A673 (cell line): ENCODE results near the gene RAB36. TPM values are rescaled to one million over a fixed set of nuclear protein-coding genes. Genes with fewer than 3 reads are reported as not detected.

ENCODE experiments used
- BruUV-seq: library from RNA; stranded (reverse); fragments of 400-500 nt; replicated peaks from 2 replicates; lab custom pipeline; 2021; lab: Mats Ljungman, UMichigan
- CTCF ChIA-PET: fragments of 300-600 bp; sonication (Branson Sonifier 250); formaldehyde crosslinking; loops from one replicate; lab custom pipeline; 2022; ENCODE audit warnings: antibody characterized with exemption; lab: Charles Lee
- POLR2A ChIA-PET: fragments of 300-600 bp; sonication (Branson Sonifier 250); formaldehyde crosslinking; loops from one replicate; lab custom pipeline; 2022; ENCODE audit warnings: antibody characterized with exemption; ENCODE audit not compliant: low non-redundant PET; lab: Charles Lee
- DNase-seq: peaks from one replicate; pipeline ENCODE4 v3.0.0-alpha.2; 2015; ENCODE audit warnings: low spot score
- H3K27ac ChIP-seq: fragments of 200-600 bp; sonication (generic); 2 replicates; pipeline ENCODE4 v1.5.1; 2016; ENCODE audit warnings: mixed run types, low read depth, mild to moderate bottlenecking, mixed read lengths, antibody characterized with exemption, low read length; ENCODE audit not compliant: poor library complexity, severe bottlenecking
- H3K27me3 ChIP-seq: fragments of 200-600 bp; sonication (generic); replicated peaks from 2 replicates; pipeline ENCODE4 v1.6.1; 2017; ENCODE audit warnings: mixed run types, low read depth, mild to moderate bottlenecking, mixed read lengths, antibody characterized with exemption, low read length; ENCODE audit not compliant: insufficient read depth, poor library complexity
- H3K36me3 ChIP-seq: fragments of 200-600 bp; sonication (generic); 2 replicates; pipeline ENCODE4 v1.6.1; 2016; ENCODE audit warnings: mixed run types, mild to moderate bottlenecking, mixed read lengths, antibody characterized with exemption, low read length; ENCODE audit not compliant: insufficient read depth, poor library complexity, severe bottlenecking
- H3K4me1 ChIP-seq: fragments of 200-600 bp; sonication (generic); 2 replicates; pipeline ENCODE4 v1.6.1; 2017; ENCODE audit warnings: mixed run types, mild to moderate bottlenecking, mixed read lengths, antibody characterized with exemption, low read length; ENCODE audit not compliant: insufficient read depth, poor library complexity, severe bottlenecking
- H3K4me3 ChIP-seq: fragments of 200-600 bp; sonication (generic); 2 replicates; pipeline ENCODE4 v1.5.1; 2016; ENCODE audit warnings: low read depth, mixed run types, mild to moderate bottlenecking, mixed read lengths, low read length; ENCODE audit not compliant: poor library complexity, severe bottlenecking
- H3K9me3 ChIP-seq: fragments of 200-600 bp; sonication (generic); 2 replicates; pipeline ENCODE4 v1.6.1; 2016; ENCODE audit warnings: mixed run types, low read depth, mild to moderate bottlenecking, mixed read lengths, antibody characterized with exemption, low read length; ENCODE audit not compliant: poor library complexity, severe bottlenecking
- CTCF ChIP-seq: fragments of 300-800, 200-600 bp; sonication (generic); conservative IDR thresholded peaks from 2 replicates; pipeline ENCODE4 v1.5.1; 2017; ENCODE audit warnings: low read depth, mild to moderate bottlenecking, antibody characterized with exemption, low read length, moderate library complexity, mixed read lengths
- EZH2 ChIP-seq: fragments of 200-600 bp; sonication (generic); IDR thresholded peaks from 2 replicates; pipeline ENCODE4 v1.6.1; 2017; ENCODE audit warnings: borderline replicate concordance, low read depth, mild to moderate bottlenecking, mixed read lengths, antibody characterized with exemption, low read length; ENCODE audit not compliant: poor library complexity, severe bottlenecking
- intact Hi-C: fragments of 100-400 bp; cut with micrococcal nuclease; formaldehyde crosslinking; loops from one replicate; pipeline ENCODE4 v1.10.0; 2022; ENCODE audit not compliant: unreplicated experiment
- total RNA-seq: library from RNA; stranded (reverse); gene quantifications from 2 replicates; pipeline ENCODE4 v1.2.3, GENCODE V29; 2021

Gene RAB36
- total RNA-seq, 1 experiment from 2014 or later: 4.1 TPM

GRCh38 chr22:23129149-23129548 is 16.1 kb upstream of the RAB36 start:
- intact Hi-C loops: loop anchor here (10.0 kb wide), 1 partner anchor 274 kb away; no protein-coding TSS in a partner anchor
- POLR2A ChIA-PET: no interaction called here

GRCh38 chr22:23130697-23131096 is 14.6 kb upstream of the RAB36 start:
- no peaks in the 10 kb centered on the region for H3K4me1 ChIP-seq
- POLR2A ChIA-PET: no interaction called here
- no peak for TF ChIP-seq EZH2
- TF ChIP-seq CTCF: no peak
- CTCF ChIA-PET: interaction anchor here (1.8 kb wide), 1 partner anchor 170 kb away, joined by 9 read pairs; no protein-coding TSS in a partner anchor
- H3K36me3 ChIP-seq: no peaks in the 10 kb centered on the region
- H3K4me3 ChIP-seq: no peak overlapping the region
- BruUV-seq: no TSS peak
- no peaks in the 10 kb centered on the region for H3K9me3 ChIP-seq
- H3K27me3 ChIP-seq: no peaks in the 10 kb centered on the region
- no peak for DNase-seq
- intact Hi-C loops: no loop called here
- H3K27ac ChIP-seq: no peak overlapping the region

More at GRCh38 chr22:23129149-23129548, 16.1 kb upstream of the RAB36 start:
- H3K9me3 ChIP-seq: no peaks in the 10 kb centered on the region
- no peaks in the 10 kb centered on the region for H3K27me3 ChIP-seq
- CTCF ChIA-PET: interaction anchor here (1.9 to 3.5 kb wide), 2 partner anchors 169 to 172 kb away, joined by 10 to 38 read pairs; no protein-coding TSS in a partner anchor
- no peak for DNase-seq
- H3K4me3 ChIP-seq: no peak overlapping the region
- H3K36me3 ChIP-seq: no peaks in the 10 kb centered on the region
- BruUV-seq: no TSS peak
- no peak overlapping the region for H3K27ac ChIP-seq
- no peaks in the 10 kb centered on the region for H3K4me1 ChIP-seq
- no peak for TF ChIP-seq EZH2

- intact Hi-C loops: no loop called here
- TF ChIP-seq EZH2 (no peak), CTCF (no peak)
- no peak overlapping the region for H3K27ac ChIP-seq
- ChIA-PET POLR2A (no interaction called here), CTCF (interaction anchor here (1.8 kb wide), 1 partner anchor 172 kb away, joined by 9 read pairs; no protein-coding TSS in a partner anchor)
- no peaks in the 10 kb centered on the region for H3K36me3 ChIP-seq
- no peaks in the 10 kb centered on the region for H3K9me3 ChIP-seq
- no TSS peak for BruUV-seq
- no peaks in the 10 kb centered on the region for H3K4me1 ChIP-seq
- H3K27me3 ChIP-seq: no peaks in the 10 kb centered on the region
- no peak for DNase-seq
- no peak overlapping the region for H3K4me3 ChIP-seq
Observed at GRCh38 chr22:23131931-23132330, 13.3 kb upstream of the RAB36 start.
